NK-92 (cell line): ENCODE data around the gene PLET1.

ENCODE experiments used
- DNase-seq: peaks from one replicate; lab custom pipeline; 2025; ENCODE audit not compliant: unreplicated experiment; lab: John Stamatoyannopoulos, UW

The PLET1 gene

DNA sequence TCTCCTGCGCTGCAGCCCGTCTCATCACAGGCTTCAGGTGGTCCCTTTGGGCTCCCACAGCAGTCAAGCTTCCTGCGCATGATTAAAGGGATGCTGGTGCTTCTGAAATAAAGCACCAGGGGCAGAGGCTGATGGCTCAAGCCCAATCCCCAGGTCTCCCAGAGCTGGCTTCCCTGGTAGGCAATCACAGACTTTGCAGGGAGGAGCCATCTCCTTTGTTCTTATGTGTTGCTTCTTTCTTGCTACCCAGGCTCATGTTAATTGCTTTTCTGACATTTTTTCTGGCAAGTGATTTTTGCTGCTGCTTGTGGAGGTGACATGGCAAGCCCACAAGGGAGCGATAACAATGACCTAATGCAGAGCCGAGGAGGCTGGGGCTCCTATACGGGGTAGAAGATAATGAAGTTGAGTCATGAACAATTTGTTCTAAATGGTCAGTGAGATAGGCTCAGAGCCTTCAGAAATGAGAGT lies 25.2 kb upstream of the PLET1 start:
- no peak for DNase-seq

DNA sequence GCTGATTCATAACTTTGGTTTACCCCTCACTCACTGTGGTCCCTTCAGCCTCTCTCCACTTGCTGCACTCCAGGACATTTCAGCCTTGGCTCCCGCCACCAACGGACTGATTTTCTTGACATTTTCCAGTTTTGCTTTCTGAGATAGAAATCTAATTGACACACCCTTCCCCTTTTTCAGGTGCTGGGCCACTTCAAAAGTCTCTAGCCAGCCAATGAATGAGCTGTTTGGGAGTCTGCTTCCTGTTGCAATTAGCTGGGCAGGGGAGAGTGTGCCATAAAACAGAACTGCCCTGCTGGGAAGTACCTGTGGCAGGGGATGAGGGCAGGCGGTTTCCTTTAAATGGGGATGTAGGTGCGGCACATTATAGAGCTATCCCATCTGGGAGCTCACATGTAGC lies 21.1 kb upstream of the PLET1 start:
- DNase-seq: no peak

DNA sequence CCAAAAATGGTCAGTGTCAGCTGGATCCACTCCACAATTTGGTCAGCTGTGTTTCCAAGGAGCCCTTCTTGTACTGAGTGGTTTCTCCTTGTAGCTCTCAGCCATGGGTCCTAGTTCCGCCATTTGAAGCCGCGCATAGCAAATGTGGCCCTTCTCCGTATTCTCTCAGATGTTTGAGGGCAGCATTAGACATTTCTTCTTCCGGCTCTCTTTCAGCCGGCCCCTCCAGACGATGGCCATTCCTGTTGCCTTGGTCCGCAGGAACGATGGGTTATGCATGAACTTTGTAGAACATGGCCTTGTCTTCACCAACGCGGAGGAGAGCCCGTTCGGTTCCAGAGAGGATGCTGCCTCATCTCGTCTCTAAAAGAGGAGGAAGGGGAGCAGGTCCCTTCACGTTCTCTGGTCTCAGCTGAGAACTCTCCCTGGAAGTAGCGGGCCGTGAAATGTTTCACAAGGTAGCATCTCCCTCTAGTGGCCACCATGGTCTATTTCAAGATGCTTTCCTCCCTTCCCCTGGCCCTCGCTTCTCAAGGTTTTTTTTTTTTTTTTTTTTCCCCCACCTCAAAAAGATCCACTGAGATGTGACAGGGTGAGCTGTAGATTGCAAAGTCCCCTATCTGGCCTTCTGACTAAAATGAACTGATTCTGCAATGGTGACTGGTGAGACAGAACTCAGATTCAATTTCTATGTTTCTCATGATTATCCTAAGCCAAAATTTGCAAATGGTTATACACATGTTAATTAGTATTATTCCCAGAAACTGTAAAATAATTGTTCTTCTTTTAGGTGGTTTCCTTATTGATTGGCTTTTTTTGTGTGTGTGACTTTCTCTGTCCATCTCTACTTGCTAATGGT lies 19.8 kb upstream of the PLET1 start:
- DNase-seq: no peak

DNA sequence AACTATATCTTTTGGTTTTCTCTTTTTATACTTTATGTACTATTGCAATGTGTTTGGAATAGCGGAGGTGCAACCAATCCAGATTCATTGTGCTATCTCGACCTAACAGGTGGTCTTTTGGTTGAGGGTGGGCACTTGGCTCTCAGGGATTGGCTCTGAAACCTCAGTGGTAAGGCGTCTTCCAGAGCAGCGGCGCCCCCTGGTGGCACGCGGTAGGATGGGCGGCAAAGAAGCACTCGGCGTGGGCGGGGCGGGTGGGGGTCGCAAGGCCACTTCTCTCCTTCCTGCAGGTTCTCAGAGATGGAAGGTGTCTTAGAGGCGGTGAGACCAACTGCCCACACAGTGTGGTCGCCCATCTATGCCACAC lies 19.2 kb upstream of the PLET1 start:
- DNase-seq: no peak

DNA sequence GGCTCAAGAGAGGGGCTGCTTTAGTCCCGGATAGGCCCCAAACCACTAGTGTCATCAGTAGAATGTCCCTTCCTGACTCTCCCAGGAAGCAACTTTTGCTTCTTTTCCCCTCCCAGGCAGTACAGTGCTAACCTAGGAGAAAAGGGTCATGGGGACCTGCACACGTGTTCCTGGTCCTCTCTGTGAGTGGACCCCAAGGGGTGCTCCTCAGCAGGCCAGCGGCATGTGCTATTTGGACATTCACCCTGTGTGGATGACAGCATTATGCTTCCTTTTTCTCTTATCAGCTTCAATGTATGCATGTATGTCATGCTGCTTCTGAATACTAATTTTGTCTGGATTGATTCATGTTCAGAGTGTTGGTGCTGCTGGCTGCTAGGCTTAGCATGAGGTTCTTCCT lies 18.1 kb upstream of the PLET1 start:
- no peak for DNase-seq

DNA sequence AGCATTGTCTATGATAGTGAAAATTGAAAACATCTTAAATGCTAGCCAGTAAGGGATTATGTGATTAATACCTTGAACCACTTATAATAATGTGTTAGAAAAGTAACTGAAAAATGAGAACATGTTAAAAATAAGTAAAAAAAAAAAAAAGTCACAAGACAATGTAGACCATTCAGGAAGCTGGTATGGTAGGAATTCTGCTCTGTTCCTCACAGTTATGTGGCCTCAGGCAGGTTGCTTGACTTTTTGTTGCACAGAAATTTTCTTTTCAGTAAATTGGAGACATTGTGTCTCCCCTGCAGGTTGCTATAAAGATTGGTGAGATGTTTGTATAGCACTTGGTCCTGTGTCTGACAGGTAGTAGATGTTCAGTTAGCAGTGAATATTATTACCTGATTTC lies 17.3 kb upstream of the PLET1 start:
- DNase-seq: no peak

DNA sequence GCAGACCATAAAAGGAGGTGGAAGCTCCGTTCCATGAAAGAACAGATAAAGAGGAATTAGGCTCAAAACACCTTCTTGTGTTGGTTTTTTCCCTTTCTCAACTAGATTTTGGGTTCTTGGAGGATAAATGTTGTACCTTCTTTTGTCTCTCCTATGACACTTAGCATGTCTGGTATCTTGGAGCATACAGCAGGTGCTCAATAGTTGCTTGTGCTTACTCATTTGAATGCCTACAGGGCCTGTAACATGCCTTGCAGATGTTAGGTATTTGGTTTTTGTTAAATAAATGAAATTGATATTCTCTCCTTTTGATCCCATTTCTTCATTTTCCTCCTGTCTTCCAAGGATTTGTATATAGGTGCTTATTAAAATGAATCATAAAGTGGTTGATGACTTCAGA lies 16.4 kb upstream of the PLET1 start:
- no peak for DNase-seq

DNA sequence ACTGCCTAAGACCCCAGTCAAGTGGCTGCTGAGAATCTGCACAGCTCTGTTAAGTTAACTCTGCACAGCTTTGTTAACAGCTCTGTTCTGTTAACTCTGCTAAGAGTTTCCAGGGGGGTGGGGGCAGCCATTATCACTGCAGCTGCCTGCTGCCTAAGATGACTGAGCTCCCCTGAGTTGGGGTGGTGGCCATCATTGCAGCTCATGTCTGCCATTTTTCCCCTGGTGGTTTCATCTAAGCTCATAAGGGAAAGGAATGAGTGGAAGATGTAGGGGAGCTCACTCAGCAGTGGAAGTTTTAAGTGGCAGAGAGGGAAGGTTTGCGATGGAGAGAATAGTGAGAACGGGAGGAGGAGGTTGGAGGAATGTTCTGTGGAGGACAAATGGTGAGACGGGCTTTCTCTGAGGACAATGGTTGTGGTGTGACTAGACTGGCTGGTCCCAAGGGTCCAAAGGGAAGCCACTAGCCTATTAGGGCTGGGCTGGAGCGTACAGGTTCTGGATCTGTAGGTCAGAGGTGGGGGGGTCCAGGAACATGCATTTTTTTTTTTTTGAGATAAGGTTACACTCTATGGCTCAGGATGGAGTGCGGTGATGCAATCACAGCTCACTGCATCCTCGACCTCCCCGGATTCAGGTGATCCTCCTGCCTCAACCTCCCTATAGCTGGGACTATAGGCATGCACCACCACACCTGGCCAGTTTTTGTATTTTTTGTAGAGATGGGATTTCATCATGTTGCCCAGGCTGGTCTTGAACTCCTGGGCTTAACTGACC lies 13.5 kb upstream of the PLET1 start:
- no peak for DNase-seq

DNA sequence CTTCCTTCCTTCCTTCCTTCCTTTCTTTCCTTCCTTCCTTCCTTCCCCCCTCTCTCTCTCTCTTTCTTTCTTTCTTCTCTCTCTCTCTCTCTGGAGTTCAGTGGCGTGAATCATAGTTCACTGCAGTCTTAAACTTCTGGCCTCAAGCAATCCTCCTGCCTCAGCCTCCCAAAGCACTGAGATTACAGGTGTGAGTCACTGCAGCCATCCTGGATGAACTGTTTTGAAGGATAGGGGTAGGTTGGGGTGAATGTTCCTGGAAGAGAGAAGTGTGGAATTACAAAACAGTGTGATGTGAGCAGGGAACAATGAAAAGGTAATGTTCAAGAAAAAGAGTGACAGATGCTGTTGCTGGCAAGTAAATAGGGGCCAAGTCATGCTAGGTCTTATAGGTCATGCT lies 12.4 kb upstream of the PLET1 start:
- DNase-seq: no peak

DNA sequence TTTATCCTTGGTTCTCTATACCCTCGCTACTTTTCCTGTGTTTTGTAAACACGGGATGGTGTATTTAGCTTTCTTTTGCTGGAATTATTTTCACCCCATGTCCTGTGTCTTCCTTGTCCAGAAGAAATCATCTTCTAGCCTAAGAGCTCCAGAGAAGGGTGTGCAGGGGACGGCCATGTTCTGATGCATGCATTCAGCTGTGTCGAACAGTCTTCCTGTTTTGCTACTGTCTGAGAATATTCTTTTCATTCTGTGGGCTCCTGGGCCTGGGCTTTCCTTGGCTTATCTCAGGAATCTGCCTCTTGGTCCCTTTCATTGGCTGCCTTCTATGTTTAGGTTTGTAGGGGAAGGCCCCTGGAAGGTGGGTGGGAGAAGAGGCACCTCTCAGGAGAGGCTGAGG lies 10.6 kb upstream of the PLET1 start:
- DNase-seq: no peak

DNA sequence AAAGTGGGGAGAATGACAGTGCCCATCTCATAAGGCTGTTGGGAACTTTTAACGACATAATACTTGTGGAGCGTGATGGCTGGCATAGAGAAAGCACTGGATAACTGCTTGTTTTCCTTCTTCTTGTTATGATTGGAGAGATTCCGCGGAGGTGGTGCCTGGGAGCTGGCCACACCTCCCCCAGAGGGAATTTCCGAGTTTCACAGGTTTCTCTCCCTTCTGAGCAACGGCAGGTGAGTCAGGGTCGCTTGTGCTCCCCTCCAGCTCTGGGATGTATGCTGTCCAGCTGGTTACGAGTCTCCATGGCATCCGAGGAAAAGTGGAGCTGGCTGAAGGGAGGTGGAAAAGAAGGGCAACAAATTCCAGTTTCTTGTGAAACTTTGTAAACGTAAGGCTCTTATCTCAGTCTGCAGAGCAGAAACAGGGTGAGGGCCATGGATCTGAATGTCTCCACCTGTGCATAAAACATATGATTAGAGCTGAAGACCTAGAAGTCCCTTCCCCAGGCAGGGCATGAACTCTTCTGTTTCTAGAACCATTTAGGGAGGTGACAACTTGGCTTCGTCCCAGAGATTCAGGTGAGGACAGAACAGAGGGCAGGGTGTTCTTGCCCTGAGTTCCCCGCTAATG lies 10.0 kb upstream of the PLET1 start:
- no peak for DNase-seq

DNA sequence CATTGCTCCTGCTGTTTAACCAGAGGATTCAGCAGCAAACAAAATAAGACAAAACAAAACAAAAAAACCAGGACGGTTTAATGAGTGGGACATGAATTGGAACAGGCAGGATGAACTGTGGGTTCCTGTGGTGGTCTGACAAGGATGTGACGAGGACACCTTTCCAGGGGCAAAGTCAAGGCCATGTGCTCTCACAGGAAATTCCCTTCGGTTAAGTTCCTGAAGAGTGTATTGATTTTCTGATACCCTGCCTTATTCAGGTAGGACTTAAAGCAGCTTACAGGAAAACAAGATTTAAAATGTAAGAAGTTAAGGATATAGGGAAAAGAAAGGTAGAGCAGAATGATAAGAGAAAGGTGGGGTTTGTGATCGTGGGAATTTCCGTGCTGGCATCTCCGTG lies 8.5 kb upstream of the PLET1 start:
- DNase-seq: no peak

DNA sequence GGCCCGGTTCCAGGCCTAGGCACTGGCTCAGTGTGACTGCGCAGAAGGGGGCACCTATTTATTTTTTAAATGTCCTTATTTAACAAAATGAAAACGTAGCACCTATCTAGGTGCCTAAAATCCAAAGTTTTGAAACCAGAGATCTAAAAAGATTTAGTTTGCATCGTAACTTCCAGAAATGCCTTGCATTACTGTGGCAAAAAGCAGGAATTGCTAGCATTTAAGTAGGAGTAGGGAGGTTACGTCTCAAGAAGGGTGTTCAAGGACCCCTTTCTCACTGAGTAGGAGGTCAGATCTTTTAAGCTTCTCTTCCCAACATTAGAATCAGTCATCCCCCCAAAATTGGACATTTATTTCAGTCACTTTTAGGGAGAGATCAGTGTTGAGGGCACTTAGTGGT lies 7.7 kb upstream of the PLET1 start:
- DNase-seq: no peak

DNA sequence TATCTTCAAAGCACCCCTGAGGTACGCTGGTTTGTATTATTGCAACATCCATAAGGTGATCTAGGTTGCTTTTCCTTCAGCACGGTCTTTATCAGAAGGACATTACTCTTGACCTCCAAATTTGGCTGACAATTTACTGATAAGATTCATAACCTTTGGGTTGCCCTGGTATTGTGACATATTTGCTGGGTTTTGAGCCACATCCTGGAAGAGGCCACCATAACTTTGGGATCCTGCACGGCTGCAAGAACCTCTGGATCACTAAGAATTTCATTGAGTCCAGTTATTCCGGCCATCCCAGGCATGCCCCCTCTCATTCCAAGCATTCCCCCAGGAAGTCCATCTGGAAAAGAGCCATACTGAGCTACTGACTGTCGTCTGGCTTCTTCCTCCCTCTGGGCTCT lies 6.5 kb upstream of the PLET1 start:
- DNase-seq: no peak

DNA sequence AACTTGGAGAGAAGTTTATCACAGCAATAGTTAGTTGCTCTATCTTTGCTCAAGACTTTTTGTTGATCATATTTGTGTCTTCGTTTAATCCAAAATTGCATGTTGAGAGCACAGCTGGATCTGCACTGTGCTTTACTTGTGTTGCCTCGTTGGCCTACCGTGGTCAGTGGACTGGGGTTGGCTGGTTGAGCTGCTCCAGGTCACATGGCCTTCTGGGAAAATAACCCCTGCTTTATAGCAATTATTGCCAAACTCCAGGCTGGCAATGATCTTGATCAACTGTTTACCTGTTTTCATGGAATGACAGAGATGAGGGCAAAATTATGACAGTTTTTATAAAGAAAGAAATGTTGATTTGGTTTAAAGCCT lies 5.7 kb upstream of the PLET1 start:
- no peak for DNase-seq

DNA sequence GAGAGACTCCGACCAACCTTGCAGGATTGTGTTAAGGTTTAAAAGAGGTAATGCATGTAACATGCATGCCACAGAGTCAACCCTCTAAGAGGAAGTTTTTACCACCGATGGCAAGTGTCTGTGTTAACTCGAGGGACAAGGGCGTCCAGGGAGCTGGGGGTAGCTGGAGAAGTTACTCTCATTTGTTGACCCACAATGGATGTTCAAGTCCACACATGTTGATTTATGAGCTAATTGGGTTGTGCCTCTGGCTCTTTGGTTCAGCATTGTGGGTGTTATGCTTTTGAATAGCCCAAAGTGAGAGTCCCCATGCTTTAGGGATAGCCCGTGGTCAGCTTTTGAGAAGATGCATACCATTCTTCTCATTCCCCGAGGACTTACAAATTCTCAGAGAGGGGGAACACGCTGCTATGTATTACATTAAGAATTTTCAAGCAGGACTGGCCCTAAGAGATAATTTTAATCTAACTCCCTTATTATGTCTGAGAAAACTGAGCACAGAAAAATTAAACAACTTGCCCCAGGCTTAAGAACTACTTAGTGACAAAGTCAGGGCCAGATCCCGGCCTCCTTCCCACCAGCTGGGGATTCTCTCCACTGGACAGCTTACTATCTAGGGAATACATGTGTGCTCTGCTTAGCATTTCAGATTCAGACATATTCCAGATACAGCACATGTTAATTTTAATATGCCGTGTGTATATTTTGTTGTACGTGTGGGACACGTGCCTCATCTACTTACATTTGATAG lies 5.2 kb upstream of the PLET1 start:
- no peak for DNase-seq

DNA sequence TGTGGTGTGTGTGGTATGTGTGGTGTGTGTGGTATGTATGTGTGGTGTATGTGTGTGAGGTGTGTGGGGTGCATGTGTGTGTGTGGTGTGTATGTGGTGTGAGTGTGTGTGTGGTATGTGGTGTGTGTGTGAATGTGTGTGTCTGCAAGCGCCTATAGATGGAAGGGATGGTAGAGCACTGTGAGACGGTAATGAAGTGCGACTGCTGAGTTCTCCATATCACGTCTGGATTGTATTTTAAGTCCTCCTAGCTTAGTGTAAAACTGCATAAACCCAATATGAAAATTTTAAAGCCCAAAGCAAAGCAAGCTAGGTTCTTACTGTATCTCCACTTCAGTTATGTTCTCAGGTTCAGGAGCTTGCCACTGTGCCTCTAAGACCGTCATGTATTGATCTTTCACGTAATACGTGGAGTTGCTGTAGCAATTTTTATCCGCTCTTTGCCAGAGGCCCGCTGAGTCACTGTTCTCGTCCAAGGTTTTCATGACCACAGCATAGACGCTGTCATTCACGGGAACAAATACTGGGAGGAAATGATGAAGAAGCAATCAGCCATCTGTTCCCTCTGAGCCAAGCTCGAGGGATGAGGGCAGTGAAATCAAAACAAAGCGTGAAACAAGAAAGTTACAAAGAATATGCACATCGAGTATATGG lies 5.5 kb downstream of the PLET1 start:
- DNase-seq: no peak

DNA sequence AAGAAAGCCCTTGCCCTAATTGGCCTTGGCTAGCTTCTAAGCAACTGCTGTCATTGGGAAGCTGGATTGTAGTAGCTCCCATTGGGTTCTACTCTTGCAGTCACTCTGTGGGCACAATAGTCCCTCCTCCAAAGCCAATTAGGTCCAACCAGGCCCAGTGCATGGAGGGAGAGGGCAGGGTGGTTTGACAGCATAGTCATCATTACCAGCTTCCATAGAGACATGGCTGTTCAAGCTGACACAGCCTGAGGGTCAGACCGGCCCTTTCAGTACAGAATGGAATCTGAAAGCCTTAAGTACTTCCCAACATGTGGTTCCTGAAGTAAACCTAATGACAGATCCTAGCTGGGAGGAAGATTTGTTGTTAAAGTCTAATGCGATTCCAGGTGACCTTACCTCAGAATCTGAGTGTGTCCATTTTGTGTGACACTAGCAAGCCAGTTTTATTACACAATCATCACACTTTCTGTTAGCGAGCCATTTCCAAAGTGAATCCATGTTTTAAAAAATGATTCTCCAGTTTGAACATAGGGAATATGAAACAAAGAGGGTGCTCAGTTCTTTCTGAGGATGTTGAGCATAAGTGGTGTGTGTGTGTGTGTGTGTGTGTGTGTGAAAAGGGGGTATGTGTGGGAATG lies 6.9 kb downstream of the PLET1 start:
- no peak for DNase-seq

DNA sequence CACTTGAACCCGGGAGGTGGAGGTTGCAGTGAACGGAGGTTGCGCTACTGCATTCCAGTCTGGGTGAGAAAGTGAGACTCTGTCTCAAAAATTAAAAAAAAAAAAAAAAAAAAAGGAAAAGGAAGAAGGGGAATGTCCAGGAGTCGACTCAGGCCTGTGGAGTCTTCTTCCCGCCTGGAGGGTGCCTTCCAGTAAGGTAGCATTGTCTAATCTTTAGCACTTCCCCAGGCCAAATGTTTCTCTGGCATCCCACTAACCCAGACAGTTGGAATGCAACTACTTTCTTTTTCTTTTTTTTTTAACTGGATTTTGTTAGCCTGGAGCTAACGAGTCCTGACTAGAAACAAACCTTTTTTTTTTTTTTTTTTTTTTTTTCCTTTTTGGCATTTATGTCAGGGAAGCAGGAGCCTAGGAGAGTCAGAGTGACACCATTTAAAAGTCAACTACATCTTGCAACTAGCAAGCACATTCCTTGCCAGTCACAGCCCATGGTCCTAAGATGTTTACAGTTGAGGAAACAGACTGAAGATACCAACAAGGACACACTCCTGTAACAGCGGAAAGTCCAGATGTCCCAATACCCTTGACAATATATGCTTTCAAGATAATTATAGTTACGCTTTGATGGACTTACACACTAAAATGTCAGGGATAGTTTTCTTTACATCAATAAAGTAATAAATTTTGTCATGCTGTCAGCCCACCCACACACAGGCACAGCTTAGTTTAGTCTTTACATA lies 10.6 kb downstream of the PLET1 start:
- no peak for DNase-seq

DNA sequence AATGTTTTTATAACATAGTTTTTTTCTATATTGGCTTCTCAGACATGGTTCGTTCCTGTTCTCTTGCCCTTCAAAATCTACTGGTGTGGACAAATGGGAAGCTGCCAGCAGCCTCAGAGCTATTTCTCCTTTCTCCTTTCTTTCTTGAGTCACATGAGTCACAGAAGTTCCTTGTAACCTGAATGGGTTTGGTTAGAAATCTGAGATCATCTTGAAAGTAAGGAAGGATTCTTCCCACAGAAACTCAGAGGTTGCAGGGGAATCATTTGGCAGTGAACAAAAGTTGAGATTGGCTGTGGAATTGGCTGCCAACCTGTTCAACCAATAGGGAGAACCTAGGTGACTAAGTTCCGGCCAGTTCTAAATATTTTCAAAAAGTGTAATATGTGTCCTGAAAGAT lies 12.5 kb downstream of the PLET1 start:
- no peak for DNase-seq
